ENCODE measurements around the gene TUBB1.

TUBB1 gene

GRCh38 chr20:59013031-59013951 is 5.9 kb upstream of the TUBB1 start:
- TF ChIP-seq, protein P1, sequence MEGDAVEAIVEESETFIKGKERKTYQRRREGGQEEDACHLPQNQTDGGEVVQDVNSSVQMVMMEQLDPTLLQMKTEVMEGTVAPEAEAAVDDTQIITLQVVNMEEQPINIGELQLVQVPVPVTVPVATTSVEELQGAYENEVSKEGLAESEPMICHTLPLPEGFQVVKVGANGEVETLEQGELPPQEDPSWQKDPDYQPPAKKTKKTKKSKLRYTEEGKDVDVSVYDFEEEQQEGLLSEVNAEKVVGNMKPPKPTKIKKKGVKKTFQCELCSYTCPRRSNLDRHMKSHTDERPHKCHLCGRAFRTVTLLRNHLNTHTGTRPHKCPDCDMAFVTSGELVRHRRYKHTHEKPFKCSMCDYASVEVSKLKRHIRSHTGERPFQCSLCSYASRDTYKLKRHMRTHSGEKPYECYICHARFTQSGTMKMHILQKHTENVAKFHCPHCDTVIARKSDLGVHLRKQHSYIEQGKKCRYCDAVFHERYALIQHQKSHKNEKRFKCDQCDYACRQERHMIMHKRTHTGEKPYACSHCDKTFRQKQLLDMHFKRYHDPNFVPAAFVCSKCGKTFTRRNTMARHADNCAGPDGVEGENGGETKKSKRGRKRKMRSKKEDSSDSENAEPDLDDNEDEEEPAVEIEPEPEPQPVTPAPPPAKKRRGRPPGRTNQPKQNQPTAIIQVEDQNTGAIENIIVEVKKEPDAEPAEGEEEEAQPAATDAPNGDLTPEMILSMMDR (IDR thresholded peaks at IDR 0.05), result no peak
- peaks cover 0 to 28% (median 15%) of the 10 kb centered on the region in 4 donors for H3K4me1 ChIP-seq
- no peak for DNase-seq
- intact Hi-C loops (cut with DNase I; ENCODE audit: low total_unique reads), result no loop called here
- no peak overlapping the region for H3K27ac ChIP-seq
- no peaks in the 10 kb centered on the region for H3K9me3 ChIP-seq
- H3K27me3 ChIP-seq, result no peaks in the 10 kb centered on the region
- H3K4me3 ChIP-seq, result no peak overlapping the region
- H3K36me3 ChIP-seq, result no peaks in the 10 kb centered on the region

- intact Hi-C loops (cut with DNase I; ENCODE audit: low total_unique reads), result no loop called here
- Histone ChIP-seq H3K27ac (peak overlapping the region in 1 of 2 donors; percentile 10), H3K36me3 (no peaks in the 10 kb centered on the region), H3K4me1 (peaks cover 0 to 28% (median 15%) of the 10 kb centered on the region in 4 donors), H3K4me3 (no peak overlapping the region), H3K27me3 (no peaks in the 10 kb centered on the region), H3K9me3 (no peaks in the 10 kb centered on the region)
- DNase-seq, result no peak
- TF ChIP-seq, protein P1 (IDR thresholded peaks at IDR 0.05), result no peak
Measured at GRCh38 chr20:59013959-59014608, 5.1 kb upstream of the TUBB1 start.

DNA sequence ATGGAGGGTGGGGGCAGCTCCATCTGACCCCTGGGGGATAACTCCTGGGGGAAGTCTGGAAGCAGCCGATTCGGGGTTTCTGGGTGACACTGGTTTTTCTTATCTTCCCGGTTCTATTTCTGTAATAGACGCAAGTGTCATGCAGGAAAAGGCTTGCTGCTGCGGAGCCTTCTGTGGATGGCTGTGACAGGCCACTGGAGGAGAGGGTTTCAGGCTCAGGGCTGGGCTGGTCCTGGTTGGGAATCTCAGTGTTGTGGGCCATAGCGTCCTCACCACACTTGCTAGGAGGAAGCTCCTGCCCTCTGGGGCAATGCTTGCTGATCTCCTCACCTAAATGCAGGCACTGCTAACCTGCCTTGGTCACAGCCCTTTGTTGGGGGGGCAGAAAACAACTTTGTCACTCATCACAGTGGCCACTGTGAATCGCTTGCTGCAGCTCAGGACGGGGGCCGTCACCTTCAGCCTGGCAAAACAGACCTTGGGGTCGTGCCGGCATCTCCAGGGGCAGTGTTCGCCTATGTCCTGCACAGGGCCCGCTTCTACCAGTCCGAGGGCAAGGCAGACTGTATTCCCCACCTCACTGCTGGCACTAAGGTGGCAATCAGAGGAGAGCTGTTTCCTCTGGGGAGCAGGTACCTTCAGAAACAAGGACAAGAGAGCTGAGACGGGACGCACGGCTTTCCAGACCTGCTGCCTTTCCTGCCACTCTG is 4.4 kb upstream of the TUBB1 start:
- no peak for DNase-seq
- Histone ChIP-seq H3K4me3 (no peak overlapping the region), H3K27me3 (no peaks in the 10 kb centered on the region), H3K4me1 (peaks cover 0 to 25% (median 15%) of the 10 kb centered on the region in 4 donors), H3K9me3 (no peaks in the 10 kb centered on the region), H3K27ac (peak overlapping the region in 1 of 2 donors; percentile 10), H3K36me3 (no peaks in the 10 kb centered on the region)
- TF ChIP-seq, protein P1 (IDR thresholded peaks at IDR 0.05), result no peak
- intact Hi-C loops (cut with DNase I; ENCODE audit: low total_unique reads), result no loop called here

GRCh38 chr20:59015411-59015810 is 3.8 kb upstream of the TUBB1 start:
- Histone ChIP-seq H3K4me3 (no peak overlapping the region), H3K9me3 (no peaks in the 10 kb centered on the region), H3K4me1 (peaks cover 0 to 19% (median 13%) of the 10 kb centered on the region in 4 donors), H3K27ac (no peak overlapping the region), H3K27me3 (no peaks in the 10 kb centered on the region), H3K36me3 (no peaks in the 10 kb centered on the region)
- no peak for DNase-seq
- TF ChIP-seq, protein P1 (IDR thresholded peaks at IDR 0.05), result no peak
- intact Hi-C loops (cut with DNase I; ENCODE audit: low total_unique reads), result no loop called here

DNA sequence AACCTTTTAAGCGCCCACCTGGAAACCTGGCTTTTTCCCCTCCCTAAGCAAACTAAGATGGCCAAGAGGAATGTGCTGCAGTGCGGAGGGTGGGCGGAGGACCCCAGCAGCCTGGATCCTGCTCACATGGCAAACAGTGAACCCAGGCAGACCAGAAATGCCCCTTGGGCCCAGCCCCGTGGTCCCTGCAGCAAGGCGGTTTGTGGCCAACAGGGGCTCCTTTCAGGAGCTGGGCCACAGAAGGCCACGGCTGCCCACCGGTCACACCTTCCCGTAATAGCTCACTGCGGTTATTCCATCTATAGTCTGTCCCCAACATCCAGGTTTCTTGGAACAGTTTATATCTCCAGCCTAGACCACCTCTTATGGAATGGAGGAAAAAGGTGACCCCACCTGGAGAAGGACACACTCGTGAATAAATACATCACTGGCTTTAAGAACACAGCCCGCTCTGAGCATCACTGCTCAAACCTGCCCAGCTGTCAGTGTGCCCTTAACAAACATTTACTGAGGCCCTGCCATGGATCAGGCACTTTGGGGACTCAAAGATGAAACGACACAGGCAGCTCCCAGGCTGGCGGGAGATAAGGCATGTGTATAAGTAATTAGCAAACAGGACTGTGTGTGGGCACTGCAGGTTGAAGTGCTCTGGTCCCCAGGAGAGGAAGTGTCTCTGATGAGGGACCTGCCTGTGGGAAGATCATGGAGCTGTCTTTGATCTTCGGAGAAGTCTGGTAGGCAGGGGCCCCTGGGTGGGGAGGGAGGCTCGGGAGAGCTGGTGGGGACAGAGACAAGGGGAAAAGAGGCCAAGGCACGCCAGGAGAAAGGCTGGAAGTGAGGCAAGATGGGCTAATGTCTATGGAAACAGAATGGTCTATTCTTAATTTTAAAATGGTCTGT is 3.2 kb upstream of the TUBB1 start:
- H3K36me3 ChIP-seq, result no peaks in the 10 kb centered on the region
- no peaks in the 10 kb centered on the region for H3K9me3 ChIP-seq
- H3K4me3 ChIP-seq, result no peak overlapping the region
- no peak overlapping the region for H3K27ac ChIP-seq
- TF ChIP-seq, protein P1 (IDR thresholded peaks at IDR 0.05), result no peak
- no peak for DNase-seq
- intact Hi-C loops (cut with DNase I; ENCODE audit: low total_unique reads), result no loop called here
- H3K4me1 ChIP-seq, result peaks cover 0 to 12% (median 7%) of the 10 kb centered on the region in 4 donors
- H3K27me3 ChIP-seq, result no peaks in the 10 kb centered on the region

All from tibial artery (tissue), 4 donors.